ENCODE data around the gene AK8.

DNA sequence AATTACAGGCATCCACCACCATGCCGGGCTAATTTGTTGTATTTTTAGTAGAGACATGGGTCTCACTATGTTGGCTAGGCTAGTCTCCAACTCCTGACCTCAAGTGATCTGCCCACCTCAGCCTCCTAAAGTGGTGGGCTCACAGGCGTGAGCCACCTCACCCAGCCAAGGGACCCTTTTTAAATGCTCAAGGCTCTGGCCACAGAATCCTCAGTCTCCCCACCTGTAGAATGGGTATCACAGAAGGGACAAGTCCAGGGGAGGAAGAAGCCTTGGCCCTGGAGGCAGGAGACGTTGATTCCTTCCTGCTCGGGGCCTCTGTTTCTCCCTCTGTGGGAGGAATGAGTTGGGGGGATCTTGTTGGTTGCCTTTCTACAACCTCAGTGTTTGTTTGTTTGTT lies 162.1 kb downstream of the AK8 start:
- TF ChIP-seq, protein P1, sequence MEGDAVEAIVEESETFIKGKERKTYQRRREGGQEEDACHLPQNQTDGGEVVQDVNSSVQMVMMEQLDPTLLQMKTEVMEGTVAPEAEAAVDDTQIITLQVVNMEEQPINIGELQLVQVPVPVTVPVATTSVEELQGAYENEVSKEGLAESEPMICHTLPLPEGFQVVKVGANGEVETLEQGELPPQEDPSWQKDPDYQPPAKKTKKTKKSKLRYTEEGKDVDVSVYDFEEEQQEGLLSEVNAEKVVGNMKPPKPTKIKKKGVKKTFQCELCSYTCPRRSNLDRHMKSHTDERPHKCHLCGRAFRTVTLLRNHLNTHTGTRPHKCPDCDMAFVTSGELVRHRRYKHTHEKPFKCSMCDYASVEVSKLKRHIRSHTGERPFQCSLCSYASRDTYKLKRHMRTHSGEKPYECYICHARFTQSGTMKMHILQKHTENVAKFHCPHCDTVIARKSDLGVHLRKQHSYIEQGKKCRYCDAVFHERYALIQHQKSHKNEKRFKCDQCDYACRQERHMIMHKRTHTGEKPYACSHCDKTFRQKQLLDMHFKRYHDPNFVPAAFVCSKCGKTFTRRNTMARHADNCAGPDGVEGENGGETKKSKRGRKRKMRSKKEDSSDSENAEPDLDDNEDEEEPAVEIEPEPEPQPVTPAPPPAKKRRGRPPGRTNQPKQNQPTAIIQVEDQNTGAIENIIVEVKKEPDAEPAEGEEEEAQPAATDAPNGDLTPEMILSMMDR (conservative IDR thresholded peaks at IDR 0.05; ENCODE audit: low read depth, low read length): no peak
- no peak for TF ChIP-seq EZH2 (IDR thresholded peaks at IDR 0.05; ENCODE audit: borderline replicate concordance, low read depth, low read length, poor library complexity, severe bottlenecking)
